Measurements from ENCODE around the gene NRXN2.
"Not testable (repeated sequence)": the region's sequence is repeated elsewhere in the genome, so short reads cannot be mapped to it uniquely, and the experiment has no call there.

Gene NRXN2

DNA sequence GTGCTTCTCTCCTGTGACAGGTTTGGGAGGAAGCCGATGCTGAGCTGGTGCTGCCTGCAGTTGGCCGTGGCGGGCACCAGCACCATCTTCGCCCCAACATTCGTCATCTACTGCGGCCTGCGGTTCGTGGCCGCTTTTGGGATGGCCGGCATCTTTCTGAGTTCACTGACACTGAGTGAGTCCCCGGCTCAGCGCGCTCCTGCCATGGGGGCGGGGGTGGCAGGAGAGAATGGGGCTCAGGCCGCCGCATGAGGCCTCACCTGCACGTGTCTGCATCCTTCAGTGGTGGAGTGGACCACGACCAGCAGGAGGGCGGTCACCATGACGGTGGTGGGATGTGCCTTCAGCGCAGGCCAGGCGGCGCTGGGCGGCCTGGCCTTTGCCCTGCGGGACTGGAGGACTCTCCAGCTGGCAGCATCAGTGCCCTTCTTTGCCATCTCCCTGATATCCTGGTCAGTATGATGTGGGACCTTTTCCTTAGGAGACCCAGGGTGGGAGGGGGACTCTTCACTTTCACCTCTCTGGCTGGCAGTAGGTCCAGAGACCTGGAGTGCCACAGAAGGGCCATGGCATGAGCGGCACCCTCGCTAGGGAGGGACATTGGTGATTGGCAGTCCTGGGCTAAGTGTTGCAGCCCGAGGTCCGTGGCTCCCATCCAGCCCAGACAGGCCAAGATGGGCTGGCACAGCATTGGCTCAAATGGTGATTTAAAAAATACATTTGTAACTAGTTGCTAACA lies 160.8 kb downstream of the NRXN2 start:
- no peaks in the 10 kb centered on the region for H3K36me3 ChIP-seq (ENCODE audit: control insufficient read depth, insufficient read depth, low read length)
- no peaks in the 10 kb centered on the region for H3K9me3 ChIP-seq (ENCODE audit: control insufficient read depth, insufficient read depth, low read length)
- no peaks in the 10 kb centered on the region for H3K27me3 ChIP-seq (ENCODE audit: control insufficient read depth, insufficient read depth, low read length)
- H3K4me1 ChIP-seq (ENCODE audit: control insufficient read depth, insufficient read depth, low read length): peaks cover 6% of the 10 kb centered on the region
- no peak overlapping the region for H3K4me3 ChIP-seq (ENCODE audit: low read depth, low read length)
- H3K9ac ChIP-seq (ENCODE audit: low read depth, low read length): no peak overlapping the region

GRCh38 chr11:64561429-64561828 lies 161.6 kb downstream of the NRXN2 start:
- H3K4me3 ChIP-seq (ENCODE audit: low read depth, low read length); H3K27me3 ChIP-seq (ENCODE audit: control insufficient read depth, insufficient read depth, low read length); H3K36me3 ChIP-seq (ENCODE audit: control insufficient read depth, insufficient read depth, low read length); H3K9me3 ChIP-seq (ENCODE audit: control insufficient read depth, insufficient read depth, low read length); H3K9ac ChIP-seq (ENCODE audit: low read depth, low read length); H3K4me1 ChIP-seq (ENCODE audit: control insufficient read depth, insufficient read depth, low read length): not testable (repeated sequence)

DNA sequence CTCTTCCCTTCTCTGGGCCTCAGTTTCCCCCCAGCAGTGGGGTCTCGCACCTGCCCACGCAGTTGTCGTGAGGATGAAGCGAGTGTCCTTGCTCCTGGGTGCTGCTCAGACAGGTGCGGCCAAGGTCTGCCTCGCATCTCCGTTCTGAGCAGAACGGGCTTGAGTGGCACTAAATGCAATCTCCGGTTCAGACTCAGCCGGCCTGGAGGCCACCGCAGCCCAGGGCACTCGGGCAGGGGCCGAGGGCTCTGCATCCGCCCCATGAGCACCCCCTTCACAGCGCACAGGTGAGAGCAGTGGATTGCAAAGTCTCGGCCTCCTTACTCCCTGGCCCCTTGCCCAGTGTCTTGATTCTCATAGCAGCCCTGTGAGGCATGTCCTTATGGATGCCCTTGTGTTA lies 162.1 kb downstream of the NRXN2 start:
- no peak overlapping the region for H3K4me3 ChIP-seq (ENCODE audit: low read depth, low read length)

DNA sequence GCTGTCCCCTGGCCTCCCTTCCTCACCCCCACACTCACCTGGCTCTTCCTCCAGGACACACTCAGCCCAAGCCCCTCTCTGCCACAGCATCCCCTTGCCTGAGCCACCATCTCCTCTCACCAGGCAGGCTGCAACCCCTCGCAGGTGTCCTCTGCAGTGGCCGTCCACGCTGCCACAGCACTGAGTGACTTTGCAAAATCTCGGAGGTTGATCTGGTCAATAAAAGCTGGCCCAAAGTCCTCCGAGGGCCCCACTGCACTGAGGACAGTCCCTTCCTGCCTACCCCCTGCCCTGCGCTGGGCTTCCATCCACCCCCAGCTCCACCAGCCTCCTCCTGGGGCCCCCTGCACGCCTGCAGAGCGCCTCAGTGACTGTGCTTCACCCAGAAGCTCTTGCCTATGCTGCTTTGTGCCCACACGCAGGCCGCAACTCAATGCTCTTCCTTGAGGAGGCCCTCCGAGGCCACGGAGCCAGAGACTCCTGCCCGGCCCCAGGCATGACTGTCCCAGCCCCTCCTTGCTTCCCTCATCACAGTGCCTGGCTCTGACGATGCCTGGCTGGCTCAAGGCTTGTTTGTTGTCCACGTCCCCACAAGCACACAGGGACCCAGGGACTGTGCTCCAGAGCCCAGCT lies 162.7 kb downstream of the NRXN2 start:
- Histone ChIP-seq H3K4me3 (ENCODE audit: low read depth, low read length) (no peak overlapping the region), H3K27me3 (ENCODE audit: control insufficient read depth, insufficient read depth, low read length) (no peaks in the 10 kb centered on the region), H3K9me3 (ENCODE audit: control insufficient read depth, insufficient read depth, low read length) (no peaks in the 10 kb centered on the region), H3K36me3 (ENCODE audit: control insufficient read depth, insufficient read depth, low read length) (no peaks in the 10 kb centered on the region), H3K4me1 (ENCODE audit: control insufficient read depth, insufficient read depth, low read length) (no peaks in the 10 kb centered on the region), H3K9ac (ENCODE audit: low read depth, low read length) (no peak overlapping the region)

More for the DNA sequence above, 162.1 kb downstream of the NRXN2 start:
- H3K36me3 ChIP-seq (ENCODE audit: control insufficient read depth, insufficient read depth, low read length): no peaks in the 10 kb centered on the region
- no peaks in the 10 kb centered on the region for H3K27me3 ChIP-seq (ENCODE audit: control insufficient read depth, insufficient read depth, low read length)
- H3K9me3 ChIP-seq (ENCODE audit: control insufficient read depth, insufficient read depth, low read length): no peaks in the 10 kb centered on the region
- no peak overlapping the region for H3K9ac ChIP-seq (ENCODE audit: low read depth, low read length)
- no peaks in the 10 kb centered on the region for H3K4me1 ChIP-seq (ENCODE audit: control insufficient read depth, insufficient read depth, low read length)

DNA sequence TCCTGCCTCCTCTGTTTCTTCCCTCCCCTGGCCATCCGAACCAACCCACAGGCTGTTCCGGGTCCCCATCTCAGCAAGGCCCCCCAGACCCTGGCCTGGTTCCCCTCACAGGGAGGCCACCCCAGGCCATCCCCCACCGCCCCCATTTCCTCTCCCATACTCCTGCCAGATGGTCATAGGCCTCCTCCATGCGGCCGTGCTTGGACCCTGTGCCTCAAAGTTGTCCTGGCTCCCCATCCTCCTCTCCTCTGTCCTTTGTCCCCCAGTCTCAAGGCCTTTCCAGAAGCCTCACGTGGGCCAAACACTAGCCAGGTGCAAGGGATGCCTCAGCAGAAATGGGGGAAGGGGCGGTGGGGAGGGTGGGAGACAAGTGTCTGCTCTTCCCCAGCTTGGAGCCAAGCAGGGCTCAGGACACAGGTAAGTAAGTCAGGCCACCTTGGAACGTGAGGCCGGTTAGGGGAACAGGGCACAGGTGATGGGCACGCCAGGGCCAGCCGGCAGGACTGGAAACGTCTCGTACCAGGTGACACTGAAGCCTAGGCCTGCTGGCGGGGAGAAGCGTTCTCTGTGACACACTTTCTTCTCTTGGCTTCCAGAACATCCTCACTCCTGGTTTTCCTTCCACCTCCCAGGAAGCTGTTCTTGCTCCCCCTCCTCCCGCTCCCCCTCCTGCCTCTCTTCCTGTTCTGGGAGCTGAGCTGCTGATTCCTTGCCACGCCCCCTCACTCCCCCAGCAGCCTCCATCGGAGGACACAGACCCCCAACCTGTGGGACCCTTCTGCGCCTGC lies 163.5 kb downstream of the NRXN2 start:
- no peaks in the 10 kb centered on the region for H3K27me3 ChIP-seq (ENCODE audit: control insufficient read depth, insufficient read depth, low read length)
- H3K36me3 ChIP-seq (ENCODE audit: control insufficient read depth, insufficient read depth, low read length): no peaks in the 10 kb centered on the region
- no peaks in the 10 kb centered on the region for H3K4me1 ChIP-seq (ENCODE audit: control insufficient read depth, insufficient read depth, low read length)
- no peaks in the 10 kb centered on the region for H3K9me3 ChIP-seq (ENCODE audit: control insufficient read depth, insufficient read depth, low read length)
- no peak overlapping the region for H3K9ac ChIP-seq (ENCODE audit: low read depth, low read length)
- H3K4me3 ChIP-seq (ENCODE audit: low read depth, low read length): no peak overlapping the region

- Histone ChIP-seq H3K4me3 (ENCODE audit: low read depth, low read length) (no peak overlapping the region), H3K4me1 (ENCODE audit: control insufficient read depth, insufficient read depth, low read length) (no peaks in the 10 kb centered on the region), H3K36me3 (ENCODE audit: control insufficient read depth, insufficient read depth, low read length) (no peaks in the 10 kb centered on the region), H3K27me3 (ENCODE audit: control insufficient read depth, insufficient read depth, low read length) (no peaks in the 10 kb centered on the region), H3K9me3 (ENCODE audit: control insufficient read depth, insufficient read depth, low read length) (no peaks in the 10 kb centered on the region), H3K9ac (ENCODE audit: low read depth, low read length) (no peak overlapping the region)
Observed at GRCh38 chr11:64558869-64559268, 164.1 kb downstream of the NRXN2 start.

- Histone ChIP-seq H3K4me3 (ENCODE audit: low read depth, low read length) (no peak overlapping the region), H3K9ac (ENCODE audit: low read depth, low read length) (no peak overlapping the region)
Observed at GRCh38 chr11:64558065-64558745, 164.8 kb downstream of the NRXN2 start.

DNA sequence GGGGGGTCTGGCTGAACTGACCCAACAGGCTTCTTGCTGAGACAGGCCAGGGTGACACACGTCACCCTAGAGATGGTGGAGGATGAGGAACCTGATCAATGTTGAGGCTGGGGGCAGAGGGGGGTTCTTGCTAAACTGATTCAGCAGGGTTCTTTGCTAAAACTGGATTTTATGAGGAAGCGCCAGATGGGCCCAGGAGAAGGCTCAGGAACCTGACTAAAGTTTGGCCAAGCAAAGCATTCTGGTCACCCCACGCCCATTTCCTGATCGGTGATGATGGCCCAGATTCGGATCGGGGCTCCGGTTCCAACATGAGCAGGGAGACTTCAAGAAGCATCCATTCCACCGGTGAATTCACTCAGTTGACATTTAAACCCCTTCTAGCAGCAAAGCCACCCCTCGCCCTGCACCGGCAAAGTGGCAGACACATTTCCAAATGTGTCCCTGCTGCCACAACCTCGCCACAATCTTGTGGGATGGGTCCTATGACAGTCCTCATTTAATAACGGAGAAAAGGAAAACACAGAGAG lies 166.2 kb downstream of the NRXN2 start:
- Histone ChIP-seq H3K36me3 (ENCODE audit: control insufficient read depth, insufficient read depth, low read length) (no peaks in the 10 kb centered on the region), H3K9ac (ENCODE audit: low read depth, low read length) (no peak overlapping the region), H3K4me3 (ENCODE audit: low read depth, low read length) (no peak overlapping the region), H3K27me3 (ENCODE audit: control insufficient read depth, insufficient read depth, low read length) (no peaks in the 10 kb centered on the region), H3K9me3 (ENCODE audit: control insufficient read depth, insufficient read depth, low read length) (no peaks in the 10 kb centered on the region), H3K4me1 (ENCODE audit: control insufficient read depth, insufficient read depth, low read length) (no peaks in the 10 kb centered on the region)

More at GRCh38 chr11:64558065-64558745, 164.8 kb downstream of the NRXN2 start:
- no peaks in the 10 kb centered on the region for H3K36me3 ChIP-seq (ENCODE audit: control insufficient read depth, insufficient read depth, low read length)
- no peaks in the 10 kb centered on the region for H3K9me3 ChIP-seq (ENCODE audit: control insufficient read depth, insufficient read depth, low read length)
- no peaks in the 10 kb centered on the region for H3K27me3 ChIP-seq (ENCODE audit: control insufficient read depth, insufficient read depth, low read length)
- H3K4me1 ChIP-seq (ENCODE audit: control insufficient read depth, insufficient read depth, low read length): no peaks in the 10 kb centered on the region

Measured in iPS-15b (cell line).